SH-SY5Y (cell line): ENCODE data around the gene FXR2.

ENCODE experiments used
- GATA2 ChIP-seq: IDR thresholded peaks from 2 replicates; pipeline ENCODE4 v1.6.1; 2011; ENCODE audit warnings: mild to moderate bottlenecking, low read depth, low read length
- GATA3 ChIP-seq: IDR thresholded peaks from 2 replicates; pipeline ENCODE4 v1.6.1; 2011; ENCODE audit warnings: low read depth, mild to moderate bottlenecking, low read length, moderate library complexity

- TF ChIP-seq GATA2 (no peak), GATA3 (no peak)
Measured at GRCh38 chr17:7582396-7583252, 32.1 kb downstream of the FXR2 start.
